ENCODE measurements around the gene FTCD. TPM values are rescaled to one million over a fixed set of nuclear protein-coding genes. Genes with fewer than 3 reads are reported as not detected.
A peak's percentile ranks its signal among the peaks of the same experiment; 100 is the strongest.

FTCD gene
- total and polyA plus RNA-seq, 2 donors (not counting 3 experiments of a cell fraction or from before 2014, with no cell fraction given) = 0.06 to 1.2 TPM

GRCh38 chr21:46203203-46203600 lies 47.8 kb upstream of the FTCD start:
- Histone ChIP-seq H4K20me1 (replicated peaks; ENCODE audit: control insufficient read depth, extremely low read depth, insufficient read depth, low read length) (no peaks in the 10 kb centered on the region), H2AFZ (ENCODE audit: low read depth, low read length) (no peak overlapping the region), H3K36me3 (ENCODE audit: control insufficient read depth in 2 of 2, extremely low read depth in 1 of 2, insufficient read depth in 2 of 2, low read length in 2 of 2) (peaks cover 21 to 31% of the 10 kb centered on the region in 2 experiments), H3K4me1 (ENCODE audit: control insufficient read depth, extremely low read depth, insufficient read depth, low read length) (peaks cover 6% of the 10 kb centered on the region), H3K9me3 (replicated peaks; ENCODE audit: control insufficient read depth, insufficient read depth, low read length) (no peaks in the 10 kb centered on the region), H3K79me2 (ENCODE audit: control insufficient read depth, insufficient read depth, low read length) (no peaks in the 10 kb centered on the region), H3K4me2 (ENCODE audit: insufficient read depth, low read length) (no peak overlapping the region), H3K4me3 (replicated peaks in 1 of 3; ENCODE audit: insufficient read depth in 1 of 3, low read depth in 1 of 3, low read length in 3 of 3) (no peak overlapping the region), H3K27ac (ENCODE audit: insufficient read depth, low read depth, low read length) (peak overlapping the region; percentile 15), H3K9ac (replicated peaks; ENCODE audit: extremely low read depth, insufficient read depth, low read length) (no peak overlapping the region), H3K9me1 (replicated peaks; ENCODE audit: control insufficient read depth, extremely low read depth, insufficient read depth, low read length) (no peaks in the 10 kb centered on the region), H3K27me3 (ENCODE audit: control insufficient read depth in 2 of 2, insufficient read depth in 2 of 2, low read length in 2 of 2) (no peaks in the 10 kb centered on the region)
- no peak for TF ChIP-seq MYC (IDR thresholded peaks at IDR 0.05; ENCODE audit: low read depth, low read length)
- TF ChIP-seq GATA2 (IDR thresholded peaks at IDR 0.05; ENCODE audit: insufficient read depth, insufficient read length, low read depth, low read length) = no peak
- TF ChIP-seq FOS (IDR thresholded peaks at IDR 0.05; ENCODE audit: borderline replicate concordance, insufficient read depth, low read length) = no peak
- no peak for TF ChIP-seq POLR2AphosphoS5 (IDR thresholded peaks at IDR 0.05; ENCODE audit: insufficient read depth, low read depth, low read length)
- TF ChIP-seq CTCF (IDR thresholded peaks at IDR 0.05; ENCODE audit: extremely low read depth in 1 of 2, insufficient read depth in 1 of 2, low read depth in 1 of 2, low read length in 2 of 2) = no peak
- TF ChIP-seq, protein P1, sequence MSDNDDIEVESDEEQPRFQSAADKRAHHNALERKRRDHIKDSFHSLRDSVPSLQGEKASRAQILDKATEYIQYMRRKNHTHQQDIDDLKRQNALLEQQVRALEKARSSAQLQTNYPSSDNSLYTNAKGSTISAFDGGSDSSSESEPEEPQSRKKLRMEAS (IDR thresholded peaks at IDR 0.05; ENCODE audit: insufficient read depth, insufficient read length) = no peak
- TF ChIP-seq JUN (IDR thresholded peaks at IDR 0.05; ENCODE audit: borderline replicate concordance, insufficient read depth, insufficient read length, low read depth) = no peak
- no peak for TF ChIP-seq POLR2A (IDR thresholded peaks at IDR 0.05; ENCODE audit: low read depth, low read length)
- TF ChIP-seq EZH2 (IDR thresholded peaks at IDR 0.05; ENCODE audit: borderline replicate concordance, low read depth, low read length, severe bottlenecking) = no peak
- POLR2A ChIA-PET = no interaction called here
- DNase-seq (ENCODE audit: low read depth, low spot score) = no peak
- intact Hi-C loops (cut with micrococcal nuclease) = no loop called here
- no TSS peak for BruUV-seq (replicated peaks)
- CTCF ChIA-PET = interaction anchor here (1.1 kb wide), 1 partner anchor 51 kb away, joined by 3 read pairs; no protein-coding TSS in a partner anchor
- no peak for FAIRE-seq
- dilution Hi-C loops (cut with MboI; ENCODE audit: extremely low pct_ligation_motif_present, low sequenced_read_pairs) = no loop called here

Data from endothelial cell of umbilical vein (primary cell).